K562 (cell line): Measurements from ENCODE around the gene ZNF275. TPM values are rescaled to one million over a fixed set of nuclear protein-coding genes. Genes with fewer than 3 reads are reported as not detected.

Experiments used
- ATAC-seq: fragments of 200-7000 bp; cut with Tn5 transposase; 3 replicates; pipeline ENCODE4 v1.9.1; 2020; ENCODE audit warnings: moderate library complexity
- BruUV-seq: library from RNA; stranded (reverse); fragments of 400-500 nt; replicated peaks from 2 replicates; lab custom pipeline; 2021; lab: Mats Ljungman, UMichigan
- CTCF ChIA-PET: fragments of 300-600 bp; formaldehyde crosslinking; extraction: SDS; loops from one replicate; lab custom pipeline; 2021; ENCODE audit warnings: low intra/inter-chr PET ratio; lab: Yijun Ruan, JAX
- POLR2A ChIA-PET: fragments of 300-600, 350-650 bp; sonication (Branson Sonifier 250); formaldehyde crosslinking; extraction: SDS; loops from one replicate; lab custom pipeline; 2021; ENCODE audit warnings: antibody characterized with exemption, inconsistent platforms; lab: Yijun Ruan, JAX
- DNase-seq, 4 experiments: peaks; one replicate each; pipeline versions ENCODE4 v3.0.0 to v3.0.0-alpha.2; 2011 to 2018; ENCODE audit warnings: low spot score in 3 of 4, mixed read lengths in 3 of 4; ENCODE audit errors: extremely low read depth in 1 of 4
- FAIRE-seq: peaks from 2 replicates; lab custom pipeline; 2011; peaks lifted over from hg19 to GRCh38; lab: Jason Lieb, UNC
- H2AFZ ChIP-seq: 2 replicates; pipeline ENCODE4 v1.6.0; 2011; ENCODE audit warnings: low read depth, low read length, control low read depth, inconsistent platforms
- H3K27ac ChIP-seq: fragments of 200-600 bp; 3 replicates; pipeline ENCODE4 v1.8.0; 2011; ENCODE audit warnings: low read depth, mild to moderate bottlenecking, control low read depth, inconsistent platforms, low read length, moderate library complexity, mixed read lengths; ENCODE audit errors: extremely low read depth
- H3K27me3 ChIP-seq, 2 experiments: fragments of 300-600 bp in 1 of 2; 2 replicates in 1 of 2; 3 replicates in 1 of 2; pipeline versions ENCODE4 v1.6.0 to v1.8.0; 2011; ENCODE audit warnings: inconsistent platforms in 2 of 2, low read length in 2 of 2, mild to moderate bottlenecking in 1 of 2, mixed read lengths in 1 of 2, moderate library complexity in 1 of 2; ENCODE audit not compliant: control insufficient read depth in 2 of 2, insufficient read depth in 2 of 2
- H3K36me3 ChIP-seq: fragments of 300-600 bp; 3 replicates; pipeline ENCODE4 v1.8.0; 2011; ENCODE audit warnings: mild to moderate bottlenecking, low read length, inconsistent platforms; ENCODE audit not compliant: control insufficient read depth, insufficient read depth
- H3K4me1 ChIP-seq, 2 experiments: fragments of 200-600 bp in 1 of 2; replicated peaks in 1 of 2; 2 replicates in 1 of 2; 3 replicates in 1 of 2; pipeline versions ENCODE4 v1.5.1 to v1.8.0; 2011; ENCODE audit warnings: inconsistent platforms in 2 of 2, low read length in 2 of 2, mild to moderate bottlenecking in 1 of 2, mixed read lengths in 1 of 2, moderate library complexity in 1 of 2; ENCODE audit not compliant: control insufficient read depth in 2 of 2, insufficient read depth in 2 of 2
- H3K4me2 ChIP-seq: 2 replicates; pipeline ENCODE4 v1.6.1; 2011; ENCODE audit warnings: low read length, control low read depth, inconsistent platforms, mixed read lengths; ENCODE audit not compliant: insufficient read depth
- H3K4me3 ChIP-seq: fragments of 200-600 bp; sonication (generic), shearing (Covaris generic); 2 replicates; pipeline ENCODE4 v1.5.1; 2016; ENCODE audit warnings: control low read depth, inconsistent platforms
- H3K79me2 ChIP-seq: fragments of 200-600 bp; 3 replicates; pipeline ENCODE4 v1.8.0; 2011; ENCODE audit warnings: low read length, inconsistent platforms; ENCODE audit not compliant: control insufficient read depth, insufficient read depth
- H3K9ac ChIP-seq, 2 experiments: 2 replicates each; pipeline versions ENCODE4 v1.6.0 to v1.6.1; 2011; ENCODE audit warnings: low read depth in 2 of 2, low read length in 2 of 2, control low read depth in 1 of 2, inconsistent platforms in 1 of 2, mild to moderate bottlenecking in 1 of 2, mixed read lengths in 1 of 2; ENCODE audit not compliant: insufficient read depth in 1 of 2
- H3K9me1 ChIP-seq: one replicate; pipeline ENCODE4 v1.6.0; 2011; ENCODE audit warnings: inconsistent platforms, mild to moderate bottlenecking, low read length, moderate library complexity; ENCODE audit not compliant: control insufficient read depth, insufficient read depth
- H3K9me3 ChIP-seq: replicated peaks from 2 replicates; pipeline ENCODE4 v1.5.1; 2011; ENCODE audit warnings: low read depth, low read length, inconsistent platforms; ENCODE audit not compliant: control insufficient read depth, insufficient read depth
- H4K20me1 ChIP-seq: replicated peaks from 2 replicates; pipeline ENCODE4 v1.6.1; 2011; ENCODE audit warnings: low read length, inconsistent platforms, mixed read lengths; ENCODE audit not compliant: control insufficient read depth, insufficient read depth
- ATF1 ChIP-seq, 2 experiments: fragments of 450-650 bp in 1 of 2; IDR thresholded peaks; 2 replicates each; pipeline ENCODE4 v1.6.1; 2016; ENCODE audit warnings: missing compliant biosample characterization in 1 of 2, missing genetic modification characterization in 1 of 2
- ETV6 ChIP-seq, 3 experiments: fragments of 150-350 bp in 1 of 3; sonication (generic) in 1 of 3; formaldehyde crosslinking in 1 of 3; IDR thresholded peaks; 2 replicates each; pipeline versions ENCODE4 v1.6.1 to v1.8.0; 2014 to 2022; ENCODE audit warnings: borderline replicate concordance in 2 of 3, low read depth in 2 of 3, antibody characterized with exemption in 1 of 3, low read length in 1 of 3, mild to moderate bottlenecking in 1 of 3, missing genetic modification reagents in 1 of 3
- NBN ChIP-seq: fragments of 450-650 bp; IDR thresholded peaks from 2 replicates; pipeline ENCODE4 v1.6.1; 2016; ENCODE audit warnings: low read depth, mild to moderate bottlenecking
- PKNOX1 ChIP-seq: fragments of 450-650 bp; IDR thresholded peaks from 2 replicates; pipeline ENCODE4 v1.6.1; 2016
- SMAD2 ChIP-seq: fragments of 150-350 bp; IDR thresholded peaks from 2 replicates; pipeline ENCODE4 v1.6.1; 2014; ENCODE audit warnings: low read depth, mild to moderate bottlenecking, low read length
- ZBTB17 ChIP-seq: fragments of 450-650 bp; formaldehyde crosslinking; IDR thresholded peaks from 2 replicates; pipeline ENCODE4 v1.4.0; 2020; ENCODE audit warnings: mild to moderate bottlenecking
- ZNF263 ChIP-seq: sonication (generic); formaldehyde crosslinking; IDR thresholded peaks from 2 replicates; pipeline ENCODE4 v1.8.0; 2022; ENCODE audit warnings: mild to moderate bottlenecking, missing genetic modification reagents, borderline replicate concordance
- WGBS: fragments of 100-300 bp; shearing (Covaris generic); methylation state at CpG from one replicate; pipeline ENCODE4 v1.1.6; 2016; ENCODE audit warnings: low coverage, mixed read lengths; ENCODE audit not compliant: insufficient coverage; ENCODE audit errors: missing lambda C conversion rate; 5-methylcytosine and 5-hydroxymethylcytosine counted together
- in situ Hi-C: fragments of 300-500 bp; cut with MboI; formaldehyde crosslinking; loops from 4 replicates; pipeline ENCODE4 v1.15.0; 2018; ENCODE audit warnings: inconsistent platforms, mixed read lengths
- intact Hi-C: fragments of 100-400 bp; cut with micrococcal nuclease; formaldehyde crosslinking; loops from 2 replicates; pipeline ENCODE4 v1.14.2; 2022
- polyA plus RNA-seq, 8 experiments: library from polyadenylated mRNA; depleted of rRNA in 4 of 8; stranded (reverse) in 5 of 8; unstranded in 3 of 8; fragments of >200 nt; fragmentation: Nextera tagmentation in 2 of 8; fragmentation: Illumina TruSeq in 1 of 8; extraction: Ambion mirVana in 2 of 8; extraction: Trizol in 1 of 8; gene quantifications; 2 replicates each; pipeline versions ENCODE4 v1.2.1 to v1.2.3, GENCODE V29; 2011 to 2014; ENCODE audit warnings: inconsistent platforms in 1 of 8, missing spikeins in 1 of 8
- total RNA-seq, 7 experiments: library from RNA; depleted of rRNA in 6 of 7; stranded (reverse); fragments of >200 nt in 6 of 7; fragmentation: Illumina TruSeq in 2 of 7; extraction: Trizol in 2 of 7; gene quantifications; 2 replicates each; pipeline versions ENCODE4 v1.2.1 to v1.2.3, GENCODE V29; 2011 to 2021; ENCODE audit warnings: low replicate concordance in 1 of 7
- TF ChIP-seq, protein P1 (sequence below): fragments of 450-650 bp; IDR thresholded peaks from 2 replicates; pipeline ENCODE4 v1.6.1; 2016; ENCODE audit warnings: missing biosample characterization, missing genetic modification characterization

The ZNF275 gene
- total and polyA plus RNA-seq, 9 of the 15 experiments (the other 6 are each of a cell fraction or from before 2014, with no cell fraction given) = 2.1 to 19.1 (median 12.0) TPM

GRCh38 chrX:153351981-153352380 lies 18.0 kb downstream of the ZNF275 start:
- CTCF ChIA-PET = no interaction called here
- in situ Hi-C loops (no loop called here), intact Hi-C loops (no loop called here)
- H3K4me3 ChIP-seq = no peak overlapping the region
- no peaks in the 10 kb centered on the region for H3K9me3 ChIP-seq
- no peak overlapping the region for H3K4me2 ChIP-seq
- FAIRE-seq (no peak), ATAC-seq (no peak), DNase-seq (no peak)
- POLR2A ChIA-PET = interaction anchor here (0.7 to 2.5 kb wide), 4 partner anchors 9 to 164 kb away, joined by 3 to 7 read pairs (median 6); partner anchors contain the start of gene ZNF275
- H3K36me3 ChIP-seq = peaks cover 34% of the 10 kb centered on the region; the same call in 2 of the 3 replicates
- no peaks in the 10 kb centered on the region for H3K9me1 ChIP-seq
- H3K27me3 ChIP-seq = no peaks in the 10 kb centered on the region
- H3K9ac ChIP-seq = no peak overlapping the region
- H4K20me1 ChIP-seq = no peaks in the 10 kb centered on the region
- H3K4me1 ChIP-seq = no peaks in the 10 kb centered on the region; a peak in 1 of 5 replicates
- BruUV-seq = no TSS peak
- H3K79me2 ChIP-seq = no peaks in the 10 kb centered on the region
- 93% methylated on average over 7 of the region's 8 CpGs for WGBS
- H2AFZ ChIP-seq = no peak overlapping the region
- TF ChIP-seq ZNF263 (CRISPR knock-in tag) = no peak
- TF ChIP-seq, protein P1, sequence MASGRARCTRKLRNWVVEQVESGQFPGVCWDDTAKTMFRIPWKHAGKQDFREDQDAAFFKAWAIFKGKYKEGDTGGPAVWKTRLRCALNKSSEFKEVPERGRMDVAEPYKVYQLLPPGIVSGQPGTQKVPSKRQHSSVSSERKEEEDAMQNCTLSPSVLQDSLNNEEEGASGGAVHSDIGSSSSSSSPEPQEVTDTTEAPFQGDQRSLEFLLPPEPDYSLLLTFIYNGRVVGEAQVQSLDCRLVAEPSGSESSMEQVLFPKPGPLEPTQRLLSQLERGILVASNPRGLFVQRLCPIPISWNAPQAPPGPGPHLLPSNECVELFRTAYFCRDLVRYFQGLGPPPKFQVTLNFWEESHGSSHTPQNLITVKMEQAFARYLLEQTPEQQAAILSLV (tag) = no peak
- TF ChIP-seq ZBTB17 (CRISPR knock-in tag) = no peak
- no peak for TF ChIP-seq ATF1 (CRISPR knock-in tag; IDR thresholded peaks at IDR 0.05)
- no peak for TF ChIP-seq ATF1 (tag; IDR thresholded peaks at IDR 0.05)
- no peak for TF ChIP-seq SMAD2
- no peak for TF ChIP-seq PKNOX1
- no peak for TF ChIP-seq ETV6 (IDR thresholded peaks at IDR 0.05; ENCODE audit: borderline replicate concordance in 1 of 2, low read depth in 2 of 2, low read length in 1 of 2)
- TF ChIP-seq ETV6 (CRISPR knock-in tag; IDR thresholded peaks at IDR 0.05; ENCODE audit: borderline replicate concordance) = no peak
- TF ChIP-seq NBN = no peak
- H3K27ac ChIP-seq = no peak overlapping the region
